Stimulated activated effector memory CD8-positive, alpha-beta T cell treated with anti-CD3 and anti-CD28 coated beads, Interleukin-12 subunit alpha, Interleukin-12 subunit beta, amount 100 ng/mL, for 72 hours (primary cell): Measurements from ENCODE around the gene CDNF.

Experiments used
- ATAC-seq: fragments of 150-1000 bp; cut with Tn5 transposase; 2 replicates; pipeline ENCODE4 v1.10.0; 2021
- DNase-seq, 2 donors: peaks; one replicate each; pipeline ENCODE4 v3.0.0; 2021 to 2022; ENCODE audit warnings: low spot score in 2 of 2
- H3K27ac Mint-ChIP-seq: one replicate; pipeline ENCODE4 v1.8.0; 2022; ENCODE audit warnings: mild to moderate bottlenecking, mixed read lengths
- H3K36me3 Mint-ChIP-seq: one replicate; pipeline ENCODE4 v1.8.0; 2022; ENCODE audit warnings: mild to moderate bottlenecking, mixed read lengths
- H3K4me1 Mint-ChIP-seq: one replicate; pipeline ENCODE4 v1.8.0; 2022; ENCODE audit warnings: mixed read lengths
- H3K4me3 Mint-ChIP-seq: one replicate; pipeline ENCODE4 v1.8.0; 2022; ENCODE audit warnings: mild to moderate bottlenecking, mixed read lengths
- H3K9me3 Mint-ChIP-seq: one replicate; pipeline ENCODE4 v1.8.0; 2022; ENCODE audit warnings: mixed read lengths

The CDNF gene

DNA sequence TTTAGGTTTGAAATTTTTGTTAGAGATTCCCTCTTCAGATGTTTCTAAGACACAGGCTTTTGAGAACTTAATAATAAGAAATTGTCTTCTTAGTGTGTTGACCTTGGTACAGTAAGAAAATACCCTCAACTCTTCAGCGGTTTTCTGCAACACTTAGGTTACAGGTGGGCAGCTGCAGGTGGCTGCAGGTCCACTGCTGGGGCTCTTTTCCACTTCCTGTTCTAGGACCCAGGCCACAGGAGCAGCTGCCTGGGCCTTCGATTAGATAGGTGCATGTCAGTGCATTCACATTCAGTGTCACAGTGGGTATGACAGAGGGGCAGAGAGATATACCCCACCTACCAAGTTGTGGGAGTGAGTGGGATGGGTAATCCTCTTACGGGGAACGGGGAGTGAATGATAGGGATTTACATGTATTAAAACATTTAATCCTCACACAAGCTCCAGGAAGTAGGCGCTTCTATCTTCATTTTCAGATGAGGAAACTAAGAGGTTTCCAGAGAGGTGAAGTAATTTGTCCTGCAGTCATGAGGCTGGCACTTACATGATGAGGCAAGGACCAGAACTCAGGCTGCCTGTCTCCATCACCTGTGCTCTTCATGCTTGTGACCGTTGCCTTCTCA lies 20.6 kb upstream of the CDNF start:
- Mint-ChIP-seq H3K4me3 (no peak overlapping the region), H3K9me3 (no peaks in the 10 kb centered on the region), H3K36me3 (peaks cover 89% of the 10 kb centered on the region), H3K27ac (peak overlapping the region; percentile 45), H3K4me1 (peaks cover 15% of the 10 kb centered on the region)
- no peak for ATAC-seq
- no peak for DNase-seq

DNA sequence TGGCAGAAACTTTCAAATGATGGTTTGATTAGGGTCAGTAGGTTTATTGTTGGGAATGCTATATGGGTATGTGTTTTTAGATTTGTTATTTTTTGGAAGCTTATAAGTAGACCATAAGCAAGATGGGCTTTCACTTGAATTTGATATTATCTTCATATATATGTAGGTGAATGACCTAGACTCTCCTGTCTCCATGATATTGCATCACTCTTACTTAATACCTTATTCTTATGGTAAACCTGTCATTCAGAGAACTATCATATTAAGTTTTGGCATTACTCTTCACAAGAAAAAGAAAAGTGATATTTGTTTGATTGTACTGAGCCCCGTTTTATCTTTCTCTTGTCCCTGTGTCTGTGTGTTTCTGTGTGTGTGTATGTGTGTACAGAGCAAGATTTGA lies 17.6 kb upstream of the CDNF start:
- Mint-ChIP-seq H3K4me3 (no peak overlapping the region), H3K9me3 (no peaks in the 10 kb centered on the region), H3K36me3 (peaks cover 93% of the 10 kb centered on the region), H3K27ac (no peak overlapping the region), H3K4me1 (peaks cover 11% of the 10 kb centered on the region)
- DNase-seq: no peak
- no peak for ATAC-seq

DNA sequence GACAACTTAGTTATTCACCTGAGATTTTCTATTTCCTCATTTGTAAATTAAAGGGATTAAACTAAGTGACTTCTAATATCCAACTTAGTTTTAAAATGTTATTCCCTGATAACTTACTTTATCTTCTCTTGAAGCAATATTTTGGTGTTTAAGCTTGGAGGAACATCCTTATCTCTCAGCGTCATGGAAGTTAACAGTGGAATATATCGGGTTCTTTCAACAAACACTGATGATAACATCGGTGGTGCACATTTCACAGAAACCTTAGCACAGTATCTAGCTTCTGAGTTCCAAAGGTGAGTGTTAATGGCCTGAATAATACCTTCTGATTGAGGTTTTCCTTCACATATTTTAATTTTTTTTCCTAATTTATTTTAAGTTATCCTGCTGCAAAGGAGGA lies 14.4 kb upstream of the CDNF start:
- Mint-ChIP-seq H3K36me3 (peaks cover 92% of the 10 kb centered on the region), H3K27ac (no peak overlapping the region), H3K4me3 (no peak overlapping the region), H3K4me1 (no peaks in the 10 kb centered on the region), H3K9me3 (no peaks in the 10 kb centered on the region)
- ATAC-seq (no peak), DNase-seq (no peak)

DNA sequence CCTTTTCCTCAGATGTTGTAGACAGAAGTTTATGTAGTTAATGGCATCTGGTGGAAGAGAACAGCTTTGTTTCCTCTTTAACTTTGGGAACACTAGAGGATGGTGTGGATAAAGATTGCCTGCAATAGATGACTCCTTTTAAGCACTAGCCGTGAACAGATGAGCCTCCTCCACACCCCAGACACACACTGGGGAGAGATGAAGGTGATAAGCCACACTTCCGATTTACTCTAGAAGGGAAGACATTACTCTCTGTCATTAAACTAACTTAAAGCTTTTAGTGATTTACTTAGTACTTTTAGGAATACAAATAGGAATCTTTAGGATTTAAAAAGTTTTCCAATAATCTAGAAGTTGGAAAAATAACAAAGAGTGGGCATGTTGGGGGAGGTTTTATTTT lies 7.1 kb upstream of the CDNF start:
- no peak for ATAC-seq
- Mint-ChIP-seq H3K4me1 (peaks cover 7% of the 10 kb centered on the region), H3K9me3 (no peaks in the 10 kb centered on the region), H3K36me3 (peaks cover 86% of the 10 kb centered on the region), H3K4me3 (no peak overlapping the region), H3K27ac (no peak overlapping the region)
- no peak for DNase-seq

DNA sequence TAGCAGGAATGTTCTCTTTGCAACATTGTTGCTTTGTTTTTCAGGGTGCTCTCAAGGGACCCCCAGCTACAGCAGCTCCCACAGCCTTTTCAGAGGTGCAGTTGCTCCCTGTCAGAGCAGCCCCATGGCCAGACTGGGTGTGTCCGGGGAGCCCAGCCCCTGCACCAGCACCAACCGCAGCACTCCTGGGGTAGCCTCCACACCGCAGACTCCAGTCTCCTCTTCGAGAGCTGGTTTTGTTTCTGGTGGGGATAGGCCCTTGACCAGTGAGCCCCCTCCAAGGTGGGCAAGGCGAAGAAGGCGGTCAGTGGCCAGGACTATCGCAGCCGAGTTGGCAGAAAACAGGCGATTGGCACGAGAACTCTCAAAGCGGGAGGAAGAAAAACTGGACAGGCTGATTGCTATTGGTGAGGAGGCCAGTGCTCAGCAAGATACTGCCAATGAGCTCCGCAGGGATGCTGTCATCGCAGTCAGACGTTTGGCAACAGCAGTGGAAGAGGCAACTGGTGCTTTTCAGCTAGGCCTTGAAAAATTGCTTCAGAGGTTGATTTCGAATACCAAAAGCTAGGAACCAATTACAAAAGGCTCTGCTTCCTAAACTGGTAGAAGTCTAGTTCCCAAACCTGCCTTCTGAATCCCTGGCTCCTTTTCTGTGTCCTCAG lies 5.6 kb upstream of the CDNF start:
- H3K27ac Mint-ChIP-seq: no peak overlapping the region
- H3K4me1 Mint-ChIP-seq: peaks cover 16% of the 10 kb centered on the region
- no peak for ATAC-seq
- no peak for DNase-seq
- peaks cover 86% of the 10 kb centered on the region for H3K36me3 Mint-ChIP-seq
- H3K4me3 Mint-ChIP-seq: no peak overlapping the region
- H3K9me3 Mint-ChIP-seq: no peaks in the 10 kb centered on the region

DNA sequence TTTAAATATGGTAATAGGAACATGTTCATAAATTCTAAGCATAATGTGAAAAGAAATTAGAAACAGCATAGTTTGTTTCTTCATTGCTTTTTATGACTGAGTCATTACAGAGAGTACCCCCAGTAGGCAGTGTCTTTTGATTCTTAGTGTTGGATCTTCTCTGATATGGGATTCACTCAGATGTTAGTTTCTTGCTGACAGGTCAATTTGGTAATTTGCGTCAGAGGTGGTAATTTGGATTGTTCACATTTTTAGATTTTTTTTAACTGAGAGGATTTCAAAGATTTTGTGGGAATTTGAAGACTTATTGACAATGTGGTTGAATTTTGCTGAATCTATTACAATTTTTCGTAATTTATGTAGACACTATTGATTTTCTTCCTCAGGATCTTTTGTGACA lies 2.3 kb upstream of the CDNF start:
- DNase-seq (no peak), ATAC-seq (no peak)
- no peaks in the 10 kb centered on the region for H3K9me3 Mint-ChIP-seq
- H3K27ac Mint-ChIP-seq: no peak overlapping the region
- peaks cover 74% of the 10 kb centered on the region for H3K36me3 Mint-ChIP-seq
- H3K4me3 Mint-ChIP-seq: peak overlapping the region; percentile 92
- peaks cover 16% of the 10 kb centered on the region for H3K4me1 Mint-ChIP-seq

DNA sequence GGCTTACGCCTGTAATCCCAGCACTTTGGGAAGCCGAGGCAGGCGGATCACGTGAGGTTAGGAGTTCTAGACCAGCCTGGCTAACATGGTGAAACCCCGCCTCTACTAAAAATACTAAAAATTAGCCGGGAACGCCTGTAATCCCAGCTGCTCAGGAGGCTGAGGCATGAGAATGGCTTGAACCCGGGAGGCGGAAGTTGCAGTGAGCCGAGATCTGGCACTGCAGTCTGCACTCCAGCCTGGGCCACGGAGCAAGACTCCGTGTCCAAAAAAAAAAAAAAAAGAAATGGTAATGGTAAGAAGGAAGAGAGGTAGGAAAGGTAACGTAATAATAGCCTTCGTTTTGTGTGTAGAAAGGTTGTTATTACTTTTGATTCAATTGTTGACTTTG lies 1.5 kb upstream of the CDNF start:
- Mint-ChIP-seq H3K4me3 (peak overlapping the region; percentile 92), H3K27ac (peak overlapping the region; percentile 96), H3K36me3 (peaks cover 65% of the 10 kb centered on the region), H3K9me3 (no peaks in the 10 kb centered on the region), H3K4me1 (peaks cover 16% of the 10 kb centered on the region)
- ATAC-seq: no peak
- DNase-seq: no peak

DNA sequence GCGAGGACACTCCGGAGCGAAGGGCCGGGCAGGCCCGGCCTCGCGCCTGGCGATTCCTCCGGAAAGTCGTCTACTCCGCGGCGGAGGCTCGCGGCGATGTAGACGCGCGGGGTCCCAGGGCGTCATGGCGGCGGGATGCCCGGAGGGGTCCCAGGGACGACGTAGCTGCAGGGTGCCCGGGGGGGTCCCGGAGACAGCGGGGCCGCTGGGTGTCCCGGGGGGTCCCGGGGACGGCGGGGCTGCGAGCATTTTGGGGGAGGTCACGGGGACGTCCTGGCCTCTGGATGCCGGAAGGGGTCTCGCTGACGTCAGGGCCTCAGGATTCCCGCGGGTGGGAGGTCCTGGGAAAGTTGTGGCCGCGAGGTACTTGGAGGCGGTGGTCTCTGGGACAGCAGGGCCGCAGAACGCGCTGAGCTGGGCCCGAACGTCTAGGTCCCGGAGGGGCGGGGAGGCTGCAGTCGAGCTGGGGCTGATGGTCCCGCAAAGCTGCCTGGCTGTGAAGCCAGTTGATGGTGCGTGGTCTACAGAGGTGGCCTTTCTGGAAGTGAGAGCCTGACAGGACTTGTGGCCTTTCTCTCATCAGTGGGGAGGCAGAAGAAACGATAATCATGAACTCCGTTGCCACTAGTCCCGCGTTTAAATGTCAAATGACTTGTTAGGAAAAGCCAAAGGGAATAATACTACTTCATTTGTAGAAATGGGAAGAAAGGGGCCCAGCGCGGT lies 906 bp upstream of the CDNF start:
- Mint-ChIP-seq H3K9me3 (no peaks in the 10 kb centered on the region), H3K4me1 (peaks cover 16% of the 10 kb centered on the region), H3K36me3 (peaks cover 60% of the 10 kb centered on the region), H3K4me3 (peak overlapping the region; percentile 92), H3K27ac (peak overlapping the region; percentile 96)
- ATAC-seq: peak; percentile 22
- peak in 1 of 2 donors; percentile 69 for DNase-seq

DNA sequence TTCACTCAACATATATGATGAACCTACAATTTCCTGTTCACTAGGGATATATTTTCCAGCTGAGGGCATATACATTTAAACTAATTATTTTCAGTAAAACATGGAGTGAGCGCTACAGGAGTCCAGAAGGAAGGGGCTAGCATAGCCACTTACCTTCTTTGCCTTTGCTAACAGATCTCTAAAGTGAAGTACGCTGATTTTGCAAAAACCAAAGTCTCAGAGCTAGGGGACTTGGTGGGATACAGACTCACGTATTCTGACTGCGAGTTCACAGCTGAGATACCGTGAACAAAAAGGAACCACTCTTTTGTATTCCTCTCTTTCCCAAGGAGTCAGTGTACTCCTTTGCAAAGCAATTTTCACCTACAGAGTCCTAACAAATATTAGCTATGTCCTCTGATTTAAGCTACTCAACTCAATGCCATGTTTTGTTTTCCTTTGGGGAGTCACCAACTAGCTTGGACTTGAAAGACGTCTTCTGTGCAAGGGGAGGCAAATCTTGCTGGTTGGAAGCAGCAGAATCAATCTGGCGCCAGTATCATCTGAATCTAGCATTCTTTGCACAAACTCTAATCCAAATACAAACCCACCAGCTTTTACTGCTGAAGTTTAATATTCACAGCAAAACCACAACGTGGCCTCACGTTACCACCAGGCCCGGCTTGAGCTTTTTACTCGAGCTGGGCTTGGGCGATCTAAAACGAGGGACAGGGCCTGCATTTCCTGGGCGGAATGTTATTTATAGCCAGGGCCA lies 657 bp downstream of the CDNF start:
- Mint-ChIP-seq H3K4me1 (peaks cover 12% of the 10 kb centered on the region), H3K9me3 (no peaks in the 10 kb centered on the region), H3K4me3 (peak overlapping the region; percentile 92), H3K27ac (peak overlapping the region; percentile 96), H3K36me3 (peaks cover 45% of the 10 kb centered on the region)
- DNase-seq: no peak
- ATAC-seq: no peak

DNA sequence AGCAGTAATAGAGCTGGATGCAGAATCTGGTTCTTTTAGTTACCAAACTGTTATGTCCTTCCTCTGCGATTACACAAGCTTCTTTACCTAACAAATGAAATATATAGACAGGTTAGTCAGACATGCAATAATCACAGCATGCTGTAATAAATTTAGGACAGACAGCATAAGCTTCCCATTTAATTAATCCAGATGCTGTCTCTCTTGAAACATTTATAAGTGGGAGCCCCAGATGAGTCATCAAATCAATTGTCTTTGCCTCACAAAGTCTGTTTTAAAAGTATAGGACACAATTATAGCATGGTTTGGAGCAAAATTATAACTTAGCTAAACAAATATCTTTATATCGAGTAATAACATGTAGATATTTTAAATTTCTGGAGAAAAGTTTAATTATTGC lies 1.6 kb downstream of the CDNF start:
- no peak for DNase-seq
- Mint-ChIP-seq H3K27ac (no peak overlapping the region), H3K4me3 (no peak overlapping the region), H3K36me3 (peaks cover 35% of the 10 kb centered on the region), H3K9me3 (no peaks in the 10 kb centered on the region), H3K4me1 (peaks cover 8% of the 10 kb centered on the region)
- no peak for ATAC-seq

DNA sequence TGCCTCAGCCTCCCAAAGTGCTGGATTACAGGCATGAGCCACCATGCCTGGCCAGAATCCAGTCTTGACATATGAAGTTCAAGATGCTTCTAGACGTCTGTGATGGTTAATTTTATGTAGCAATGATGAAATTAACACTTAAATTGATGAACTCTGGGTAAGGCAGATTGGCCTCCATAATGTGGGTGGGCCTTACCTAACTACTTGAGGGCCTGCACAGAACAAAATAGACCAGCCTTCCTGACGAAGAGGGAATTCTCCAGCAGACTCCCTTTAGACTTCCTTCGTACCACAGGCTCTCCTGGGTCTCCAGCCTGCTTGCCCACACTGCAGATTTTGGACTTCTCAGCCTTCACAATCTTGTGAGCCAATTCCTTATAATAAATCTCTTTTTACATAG lies 4.7 kb downstream of the CDNF start:
- H3K9me3 Mint-ChIP-seq: no peaks in the 10 kb centered on the region
- ATAC-seq (no peak), DNase-seq (no peak)
- peaks cover 4% of the 10 kb centered on the region for H3K36me3 Mint-ChIP-seq
- no peak overlapping the region for H3K4me3 Mint-ChIP-seq
- no peak overlapping the region for H3K27ac Mint-ChIP-seq
- no peaks in the 10 kb centered on the region for H3K4me1 Mint-ChIP-seq

DNA sequence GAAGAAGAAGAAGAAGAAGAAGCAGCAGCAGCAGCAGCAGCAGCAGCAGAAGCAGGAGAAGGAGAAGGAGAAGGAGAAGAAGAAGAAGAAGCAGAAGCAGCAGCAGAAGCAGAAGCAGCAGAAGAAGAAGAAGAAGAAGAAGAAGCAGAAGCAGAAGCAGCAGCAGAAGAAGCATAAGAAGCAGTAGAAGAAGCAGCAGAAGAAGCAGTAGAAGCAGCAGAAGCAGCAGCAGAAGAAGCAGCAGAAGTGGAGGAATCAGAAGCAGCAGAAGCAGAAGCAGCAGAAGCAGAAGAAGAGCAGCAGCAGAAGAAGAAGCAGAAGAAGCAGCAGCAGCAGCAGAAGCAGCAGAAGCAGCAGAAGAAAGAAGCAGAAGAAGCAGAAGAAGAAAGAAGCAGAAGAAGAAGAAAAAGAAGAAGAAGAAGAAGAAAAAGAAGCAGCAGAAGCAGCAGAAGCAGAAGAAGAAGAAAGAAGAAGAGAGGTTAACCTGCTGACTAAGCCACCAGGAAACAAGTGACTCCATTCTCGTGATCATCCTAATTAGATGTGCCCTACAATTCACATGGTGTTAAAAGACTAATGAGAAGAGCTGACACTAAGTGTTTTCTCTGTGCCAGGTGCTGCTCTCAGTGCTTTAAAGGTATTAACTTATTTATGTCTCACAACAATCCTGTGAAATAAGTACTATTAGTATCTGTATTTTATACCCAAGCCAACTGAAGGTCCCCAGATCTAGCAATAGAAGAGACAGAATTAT lies 11.6 kb downstream of the CDNF start:
- DNase-seq (no peak), ATAC-seq (no peak)
- Mint-ChIP-seq H3K4me1 (peaks cover 11% of the 10 kb centered on the region), H3K36me3 (no peaks in the 10 kb centered on the region), H3K4me3 (no peak overlapping the region), H3K27ac (peak overlapping the region; percentile 8), H3K9me3 (no peaks in the 10 kb centered on the region)

DNA sequence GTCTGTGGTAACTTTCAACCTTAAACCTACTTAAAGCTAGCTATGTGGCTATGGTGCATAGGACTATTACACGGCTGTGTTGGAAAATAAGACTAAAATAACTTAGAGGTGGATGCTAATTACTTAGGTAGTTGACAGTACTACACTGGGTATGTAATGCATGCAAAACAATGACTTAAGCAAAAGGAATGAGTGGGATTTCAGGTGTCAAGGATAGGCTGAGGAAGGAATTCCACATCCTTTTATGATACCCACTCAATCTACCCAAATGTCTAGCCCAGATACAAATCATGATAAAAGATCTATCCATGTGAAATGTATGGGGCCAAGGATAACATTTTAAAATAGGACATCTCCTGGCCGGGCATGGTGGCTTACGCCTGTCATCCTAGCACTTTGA lies 13.9 kb downstream of the CDNF start:
- no peaks in the 10 kb centered on the region for H3K9me3 Mint-ChIP-seq
- no peak overlapping the region for H3K27ac Mint-ChIP-seq
- no peak for ATAC-seq
- H3K4me1 Mint-ChIP-seq: peaks cover 11% of the 10 kb centered on the region
- H3K36me3 Mint-ChIP-seq: no peaks in the 10 kb centered on the region
- DNase-seq: no peak
- H3K4me3 Mint-ChIP-seq: no peak overlapping the region

DNA sequence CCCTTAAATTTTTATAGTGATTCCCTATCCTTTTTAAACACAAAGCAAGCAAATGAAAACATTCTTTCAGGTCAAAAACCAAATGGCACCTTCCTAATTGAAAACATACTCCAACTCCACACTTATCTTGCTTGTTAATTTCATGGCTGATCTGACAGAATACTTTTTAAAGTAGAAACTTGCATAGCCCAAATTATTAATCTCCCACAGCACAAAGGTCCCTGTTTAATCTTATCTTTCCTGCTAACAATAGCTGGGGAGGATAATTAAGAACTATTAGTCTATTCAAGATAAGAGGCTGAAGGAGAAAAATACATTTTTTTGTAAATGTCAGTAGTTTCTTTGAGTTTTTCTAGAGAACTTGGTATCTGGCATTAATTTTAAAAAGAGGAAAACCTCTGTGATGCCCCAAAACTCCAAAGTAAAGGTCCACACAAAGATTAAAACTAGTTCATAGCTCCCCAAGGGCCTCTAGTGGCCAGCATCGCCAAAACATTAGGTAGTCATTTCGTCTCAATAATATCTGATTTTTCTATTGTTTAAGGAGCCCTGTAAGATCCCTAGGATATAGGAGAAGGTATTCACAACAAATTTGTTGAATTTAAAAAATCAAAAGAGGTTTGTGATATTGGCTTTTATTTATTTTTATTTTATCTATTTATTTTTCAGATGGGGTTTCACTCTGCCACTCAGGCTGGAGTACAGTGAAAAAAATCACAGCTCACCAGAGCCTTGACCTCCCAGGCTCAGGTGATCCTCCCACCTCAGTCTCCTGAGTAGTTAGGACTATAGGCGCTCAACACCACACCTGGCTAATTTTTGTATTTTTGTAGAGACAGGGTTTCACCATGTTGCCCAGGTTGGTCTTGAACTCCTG lies 14.7 kb downstream of the CDNF start:
- DNase-seq (no peak), ATAC-seq (no peak)
- Mint-ChIP-seq H3K36me3 (no peaks in the 10 kb centered on the region), H3K4me1 (peaks cover 11% of the 10 kb centered on the region), H3K9me3 (no peaks in the 10 kb centered on the region), H3K27ac (peak overlapping the region; percentile 54), H3K4me3 (no peak overlapping the region)
